ENCODE results near the gene CHIT1.
"Not testable (repeated sequence)": the region's sequence is repeated elsewhere in the genome, so short reads cannot be mapped to it uniquely, and the experiment has no call there.

Gene CHIT1

DNA sequence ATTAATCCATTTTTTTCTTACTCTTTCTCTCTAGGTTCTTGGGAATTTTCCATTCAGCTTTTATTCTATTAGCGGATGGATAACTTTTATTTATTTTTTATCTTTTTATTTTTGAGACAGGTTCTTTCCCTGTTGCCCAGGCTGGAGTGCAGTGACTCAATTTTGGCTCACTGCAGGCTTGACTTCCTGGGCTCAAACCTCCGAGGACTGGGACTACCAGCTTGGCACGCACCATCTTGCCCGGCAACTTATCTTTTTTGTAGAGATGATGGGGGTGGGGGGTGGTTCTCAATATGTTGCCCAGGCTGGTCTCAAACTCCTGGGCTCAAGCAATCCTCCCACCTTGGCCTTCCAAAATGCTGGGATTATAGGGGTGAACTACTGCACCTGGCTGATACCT lies 36.1 kb upstream of the CHIT1 start:
- no peak for DNase-seq

DNA sequence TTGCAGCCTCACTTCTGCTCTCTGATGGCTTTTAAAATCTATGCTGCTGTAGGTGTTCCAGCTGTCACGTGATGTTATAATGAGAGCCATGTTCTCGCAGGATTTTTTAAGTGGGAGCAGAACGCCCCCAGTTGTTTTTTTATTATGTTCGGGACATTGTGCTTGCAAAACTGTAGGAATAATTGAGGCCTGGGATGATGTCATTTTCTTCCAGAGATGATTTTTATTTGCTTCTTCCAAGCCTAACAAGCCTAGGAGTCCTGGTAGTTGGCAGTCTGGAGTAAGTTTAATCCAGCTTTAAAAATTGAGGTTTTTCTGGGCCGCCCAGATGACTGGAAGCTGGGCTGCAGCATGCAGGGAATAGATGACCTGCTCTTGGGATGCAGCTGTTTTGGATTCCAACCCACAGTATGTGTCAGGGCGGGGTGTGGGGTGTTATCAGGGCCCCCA lies 34.6 kb upstream of the CHIT1 start:
- no peak for DNase-seq

DNA sequence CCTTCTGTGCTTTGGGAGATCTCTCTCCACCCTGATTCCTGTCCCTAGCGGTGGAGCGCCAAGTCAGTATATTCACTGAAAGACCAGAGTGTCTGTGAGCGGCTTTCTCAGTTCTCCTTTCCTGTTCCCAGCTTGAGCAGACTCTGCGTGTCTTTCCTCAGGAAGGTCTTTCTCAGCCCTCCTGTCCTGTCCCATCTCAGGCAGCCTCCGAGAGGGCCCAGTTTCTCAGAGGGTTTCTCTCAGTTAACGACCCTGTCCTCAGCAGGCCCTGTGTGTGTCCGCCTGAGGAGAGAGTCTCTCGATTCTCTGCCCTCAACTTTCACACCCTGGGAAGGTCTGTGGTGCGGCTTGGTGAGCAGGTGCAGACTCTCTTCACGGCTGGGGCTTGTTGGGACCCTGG lies 34.0 kb upstream of the CHIT1 start:
- DNase-seq: no peak

DNA sequence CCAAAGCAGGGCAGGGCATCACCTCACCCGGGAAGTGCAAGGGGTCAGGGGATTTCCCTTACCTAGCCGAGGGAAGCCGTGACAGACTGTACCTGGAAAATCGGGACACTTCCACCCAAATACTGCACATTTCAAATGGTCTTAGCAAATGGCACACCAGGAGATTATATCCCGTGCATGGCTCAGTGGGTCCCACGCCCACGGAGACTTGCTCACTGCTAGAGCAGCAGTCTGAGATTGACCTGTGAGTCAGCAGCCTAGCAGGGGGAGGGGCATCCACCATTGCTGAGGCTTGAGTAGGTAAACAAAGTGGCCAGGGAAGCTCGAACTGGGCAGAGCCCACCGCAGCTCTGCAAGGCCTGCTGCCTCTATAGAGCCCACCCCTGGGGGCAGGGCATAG lies 27.2 kb upstream of the CHIT1 start:
- DNase-seq: not testable (repeated sequence)

DNA sequence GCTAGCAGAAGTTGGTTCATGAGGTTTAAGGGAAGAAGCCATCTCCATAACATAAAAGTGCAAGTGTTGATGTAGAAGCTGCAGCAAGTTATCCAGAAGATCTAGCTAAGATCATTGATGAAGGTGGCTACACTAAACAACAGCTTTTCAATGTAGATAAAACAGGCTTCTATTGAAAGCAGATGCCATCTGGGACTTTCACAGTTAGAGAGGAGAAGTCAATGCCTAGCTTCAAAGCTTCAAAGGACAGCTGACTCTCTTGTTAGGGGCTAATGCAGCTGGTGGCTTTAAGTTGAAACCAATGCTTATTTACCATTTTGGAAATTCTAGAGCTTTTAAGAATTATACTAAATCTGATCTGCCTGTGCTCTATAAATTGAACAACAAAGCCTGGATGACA lies 25.3 kb upstream of the CHIT1 start:
- not testable (repeated sequence) for DNase-seq

DNA sequence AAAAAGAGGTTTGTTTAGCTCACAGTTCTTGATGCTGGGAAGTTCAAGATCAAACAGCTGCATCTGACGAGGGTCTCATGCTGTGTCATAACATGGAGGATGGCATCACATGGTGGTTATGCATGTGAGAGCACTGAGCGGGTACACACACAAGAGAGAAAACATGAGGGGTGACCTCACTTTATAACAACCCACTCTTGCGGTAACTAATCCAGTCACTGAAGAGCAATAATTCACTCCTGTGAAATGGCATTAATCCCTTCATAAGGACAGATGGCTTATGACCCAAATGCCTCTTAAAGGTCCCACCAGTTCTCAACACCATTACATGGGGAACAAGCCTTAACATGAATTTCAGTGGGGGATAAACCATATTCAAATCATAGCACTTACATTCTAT lies 23.2 kb upstream of the CHIT1 start:
- DNase-seq: no peak

DNA sequence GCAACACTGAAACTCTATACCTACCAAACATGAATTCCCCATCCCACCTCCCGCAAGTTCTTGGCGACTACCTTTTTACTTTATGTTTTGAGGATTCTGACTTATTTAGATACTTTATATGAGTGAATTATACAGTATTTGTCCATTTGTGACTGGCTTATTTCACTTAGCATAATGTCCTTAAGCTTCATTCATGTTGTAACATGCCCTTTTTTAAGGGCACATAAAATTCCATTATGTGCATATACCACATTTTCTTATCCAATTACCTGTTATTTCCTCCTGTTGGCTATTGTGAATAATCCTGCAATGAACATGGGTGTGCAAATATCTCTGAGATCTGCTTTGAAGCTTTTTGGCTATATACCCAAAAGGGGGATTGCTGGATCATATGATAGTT lies 22.0 kb upstream of the CHIT1 start:
- no peak for DNase-seq

DNA sequence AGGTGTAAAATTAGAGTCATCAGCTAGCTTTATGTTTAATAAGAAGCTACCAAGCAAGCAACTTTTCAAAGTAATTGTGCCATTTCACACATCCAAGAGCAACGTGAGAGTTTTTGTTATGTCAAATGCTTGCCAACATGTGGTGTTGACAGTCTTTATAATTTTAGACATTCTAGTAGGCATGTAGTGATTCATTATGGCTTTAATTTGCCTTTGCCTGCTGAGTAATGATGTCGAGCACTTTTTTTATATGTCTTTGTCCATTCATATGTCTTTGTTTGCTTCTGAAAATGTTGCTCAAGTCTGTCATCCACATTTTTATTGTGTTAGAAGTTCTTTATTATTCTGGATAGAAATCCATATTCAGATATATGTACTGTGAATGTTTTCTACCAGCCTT lies 21.4 kb upstream of the CHIT1 start:
- no peak for DNase-seq

DNA sequence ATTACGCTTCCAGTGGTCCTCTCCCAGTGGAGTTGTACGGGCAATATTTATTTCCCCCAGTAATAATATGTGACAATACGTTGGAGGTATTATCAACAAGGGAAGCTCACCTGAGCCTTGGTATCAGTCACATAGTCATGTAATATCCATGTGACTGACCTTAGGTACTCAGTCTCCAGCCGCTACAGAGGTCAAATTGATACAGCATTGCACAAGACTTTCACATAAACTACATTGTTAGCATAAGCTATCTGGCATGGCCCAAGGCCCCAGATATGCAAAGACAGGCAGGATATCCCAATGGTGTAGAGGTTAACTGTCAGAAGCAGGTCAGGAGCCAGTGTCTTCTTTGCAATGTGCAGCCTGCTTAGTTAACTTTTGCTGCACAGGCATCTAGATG lies 15.3 kb upstream of the CHIT1 start:
- no peak for DNase-seq

DNA sequence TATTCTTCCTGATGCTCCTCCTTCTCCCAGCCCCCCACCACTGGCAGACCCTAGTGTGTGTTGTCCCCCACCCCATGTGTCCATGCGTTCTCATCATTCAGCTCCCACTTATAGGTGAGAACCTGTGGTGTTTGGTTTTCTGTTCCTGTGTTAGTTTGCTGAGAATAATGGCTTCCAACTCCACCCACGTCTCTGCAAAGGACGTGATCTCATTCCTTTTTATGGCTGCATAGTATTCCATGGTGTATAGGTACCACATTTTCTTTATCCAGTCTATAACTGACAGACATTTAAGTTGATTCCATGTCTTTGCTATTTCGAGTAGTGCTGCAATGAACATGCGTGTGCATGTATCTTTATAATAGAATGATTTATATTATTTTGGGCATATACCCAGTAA lies 12.2 kb upstream of the CHIT1 start:
- DNase-seq: not testable (repeated sequence)

DNA sequence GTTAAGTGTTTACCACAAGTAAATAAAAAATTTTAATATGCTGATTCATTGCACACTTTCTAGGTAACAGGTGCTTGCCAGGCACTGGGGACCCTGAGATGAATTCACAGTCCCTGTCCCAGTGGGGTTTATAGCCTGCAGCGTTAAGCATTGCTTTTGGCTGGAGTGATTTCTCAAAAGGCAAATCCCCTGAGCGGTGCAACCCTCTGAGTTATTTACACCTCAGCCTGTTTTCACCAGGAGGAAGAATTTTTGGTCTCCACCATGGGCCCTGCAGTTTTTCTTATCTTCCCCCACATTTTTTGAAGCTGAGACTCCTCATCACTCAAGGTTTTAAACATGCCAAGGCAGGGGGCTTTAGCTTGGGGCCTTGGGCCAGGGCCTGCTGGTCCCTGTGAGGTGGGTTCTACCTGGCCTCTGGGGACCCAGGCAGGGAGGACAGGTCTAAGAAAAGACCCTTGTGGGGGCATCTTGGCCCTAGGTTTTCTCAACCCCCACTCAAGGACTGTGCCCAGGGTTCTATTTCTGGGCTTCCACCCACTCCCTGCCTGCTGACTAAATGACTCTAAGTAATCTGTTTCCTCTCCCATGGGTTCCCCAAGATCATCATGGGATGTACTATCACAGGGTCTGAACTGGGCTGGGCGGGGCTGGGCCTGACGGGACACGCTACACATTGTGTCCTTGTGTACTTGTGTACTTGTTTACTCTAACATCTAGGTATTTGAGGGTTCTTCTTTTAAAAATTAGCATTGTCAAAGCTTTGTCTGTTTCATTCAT lies 10.2 kb upstream of the CHIT1 start:
- DNase-seq: no peak

DNA sequence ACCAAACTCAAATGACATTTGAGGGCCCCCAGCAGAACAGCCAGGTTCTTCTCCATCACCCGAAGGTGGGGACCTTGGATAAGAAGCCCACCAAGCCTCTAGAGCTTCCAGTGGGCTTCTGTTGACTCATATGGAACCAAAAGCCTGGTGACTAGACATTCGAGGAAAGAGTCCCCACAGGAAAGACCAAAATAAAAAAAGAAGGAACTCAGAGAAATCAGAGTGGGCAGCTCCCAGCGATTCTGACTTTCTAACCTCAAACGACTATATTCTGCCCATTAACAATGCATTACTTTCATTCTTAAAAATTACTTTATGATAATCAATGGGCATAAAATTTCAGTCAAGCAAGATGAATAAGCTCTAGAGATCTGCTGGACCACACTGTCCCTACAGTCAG lies 9.6 kb upstream of the CHIT1 start:
- no peak for DNase-seq

DNA sequence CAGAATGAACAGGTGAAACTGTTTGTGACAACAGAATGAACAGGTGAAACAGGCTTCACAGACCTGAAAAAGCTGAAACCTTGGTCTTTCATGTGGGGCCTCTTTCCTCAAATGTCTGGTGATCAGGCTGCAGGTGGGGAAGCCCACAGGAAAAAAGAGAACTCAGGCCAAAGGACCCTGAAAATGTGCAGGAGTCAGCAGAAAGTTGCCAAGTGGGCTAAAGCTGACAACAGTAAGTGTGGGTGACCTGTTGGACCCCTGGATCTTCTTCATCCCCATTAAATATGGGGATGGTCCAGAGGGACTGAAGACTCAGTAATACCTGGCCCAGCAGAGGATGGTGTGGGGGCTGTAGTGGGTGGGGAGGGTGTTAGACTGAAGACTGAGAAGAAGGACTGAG lies 9.1 kb upstream of the CHIT1 start:
- no peak for DNase-seq

DNA sequence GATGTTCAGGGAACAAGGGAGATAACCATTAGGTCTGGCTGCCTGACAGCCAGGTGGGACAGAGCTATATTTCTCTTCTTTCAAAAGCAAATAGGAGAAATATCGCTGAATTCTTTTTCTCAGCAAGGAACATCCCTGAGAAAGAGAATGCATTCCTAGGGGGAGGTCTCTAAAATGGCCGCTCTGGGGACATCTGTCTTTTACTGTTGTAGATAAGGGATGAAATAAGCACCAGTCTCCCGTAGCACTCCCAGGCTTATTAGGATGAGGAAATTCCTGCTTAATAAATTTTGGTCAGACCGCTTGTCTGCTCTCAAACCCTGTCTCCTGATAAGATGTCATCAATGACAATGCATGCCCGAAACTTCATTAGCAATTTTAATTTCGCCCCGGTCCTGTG lies 5.4 kb upstream of the CHIT1 start:
- DNase-seq: not testable (repeated sequence)

DNA sequence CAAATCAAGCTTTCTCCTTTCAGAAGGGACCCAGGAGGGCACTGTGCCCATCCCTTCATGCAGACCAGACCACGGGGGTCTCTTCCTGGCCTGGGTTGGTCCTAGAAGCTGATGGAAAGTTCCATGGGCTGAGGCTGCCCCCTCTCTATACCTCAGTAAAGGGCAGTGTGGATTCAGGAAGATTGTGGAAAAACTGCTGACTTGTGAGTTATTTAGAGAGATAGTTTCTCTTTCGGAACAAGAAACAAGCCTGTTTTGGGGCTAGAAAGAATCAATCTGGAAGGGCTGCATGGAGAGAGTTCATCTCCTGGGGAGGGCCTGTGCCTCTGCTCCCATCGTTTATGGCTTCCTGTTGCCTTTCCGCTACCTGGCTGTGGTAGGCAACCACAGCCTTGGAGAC lies 803 bp downstream of the CHIT1 start:
- no peak for DNase-seq

DNA sequence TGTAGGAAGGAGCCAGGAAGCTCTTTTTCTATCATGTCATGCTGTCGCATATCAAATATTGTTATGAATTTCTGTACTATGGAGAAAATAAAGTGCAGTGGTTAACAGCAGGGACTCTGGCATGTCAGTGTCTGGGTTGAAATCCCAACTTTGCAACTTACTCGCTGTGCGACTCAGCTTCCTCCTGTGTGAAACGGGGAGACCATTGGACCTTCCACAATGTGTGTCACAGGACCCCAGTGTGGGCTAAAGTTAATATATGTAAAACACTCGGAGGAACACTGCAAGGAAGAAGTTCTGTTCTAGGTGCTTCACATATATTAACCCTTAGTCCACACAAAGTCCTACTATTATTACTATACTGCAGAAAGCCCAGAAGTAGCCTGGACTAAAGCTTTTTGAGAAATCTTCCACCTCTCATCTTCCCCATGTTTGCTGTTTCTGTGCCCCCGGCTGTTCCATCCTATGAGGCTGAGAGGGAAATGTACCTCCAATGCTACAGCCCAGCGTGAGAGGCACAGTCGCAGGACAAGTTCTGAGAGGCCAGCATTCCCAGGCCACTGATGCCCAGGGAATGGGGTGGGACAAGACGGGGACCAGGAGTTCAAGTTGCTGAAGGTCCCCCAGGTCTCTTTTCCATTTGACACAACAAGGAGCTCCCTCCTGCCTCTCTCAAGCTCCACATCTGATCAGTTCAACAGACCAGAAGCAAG lies 1.9 kb downstream of the CHIT1 start:
- DNase-seq: no peak

DNA sequence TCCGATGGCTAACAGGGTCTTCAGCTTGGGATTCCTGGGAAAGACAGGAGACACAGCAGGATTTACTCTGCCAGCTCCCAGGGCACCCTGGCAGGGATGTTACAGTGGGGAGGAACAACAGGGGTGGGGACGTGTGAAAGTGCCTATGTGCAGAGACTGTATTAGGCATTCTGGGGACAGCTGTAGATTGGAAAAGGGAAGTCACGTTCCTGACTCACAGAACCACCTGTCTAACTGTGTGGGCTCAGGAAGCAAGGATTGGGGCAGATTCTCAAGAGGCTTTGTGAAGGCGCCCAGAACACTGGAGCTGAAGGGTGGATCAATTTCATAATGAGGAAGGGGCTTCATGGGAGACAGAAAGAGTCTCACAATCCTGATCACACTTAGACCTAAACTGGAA lies 4.4 kb downstream of the CHIT1 start:
- DNase-seq: no peak

DNA sequence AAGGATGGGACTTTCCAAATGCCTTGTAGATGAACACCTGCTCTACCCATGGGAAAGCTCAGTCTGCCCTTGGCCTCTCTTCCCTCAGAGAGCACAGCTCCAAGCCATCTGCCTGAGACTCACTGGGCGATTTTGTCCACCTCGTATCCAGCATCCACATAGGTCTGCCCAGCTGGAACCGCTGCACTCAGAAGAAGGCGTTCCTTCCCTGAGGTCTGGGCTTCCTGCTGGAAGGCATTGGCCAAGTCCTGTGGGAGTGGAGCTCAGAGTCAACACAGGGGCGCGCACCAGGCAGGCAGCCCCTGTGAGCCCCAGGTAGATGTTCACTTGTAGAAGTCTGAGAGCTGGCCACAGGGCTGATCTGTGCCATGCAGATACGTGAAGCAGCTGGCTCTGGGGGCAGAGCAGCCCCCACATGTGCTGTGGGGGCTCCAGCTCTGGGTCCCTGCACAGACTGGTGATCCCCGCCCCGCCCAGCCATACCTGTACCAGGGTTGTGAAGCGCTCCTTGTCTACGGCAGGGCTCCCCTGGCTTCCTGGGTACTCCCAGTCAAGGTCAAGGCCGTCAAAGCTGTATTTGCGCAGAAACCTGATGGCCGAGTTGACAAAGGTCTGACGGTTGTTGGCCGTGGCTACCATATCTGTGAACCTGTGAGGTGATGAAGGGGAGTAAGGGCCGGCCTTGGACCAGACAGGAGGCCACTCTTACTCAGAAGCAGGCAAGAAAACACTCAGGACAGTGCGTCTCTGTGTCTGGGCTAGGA lies 6.3 kb downstream of the CHIT1 start:
- DNase-seq: no peak

DNA sequence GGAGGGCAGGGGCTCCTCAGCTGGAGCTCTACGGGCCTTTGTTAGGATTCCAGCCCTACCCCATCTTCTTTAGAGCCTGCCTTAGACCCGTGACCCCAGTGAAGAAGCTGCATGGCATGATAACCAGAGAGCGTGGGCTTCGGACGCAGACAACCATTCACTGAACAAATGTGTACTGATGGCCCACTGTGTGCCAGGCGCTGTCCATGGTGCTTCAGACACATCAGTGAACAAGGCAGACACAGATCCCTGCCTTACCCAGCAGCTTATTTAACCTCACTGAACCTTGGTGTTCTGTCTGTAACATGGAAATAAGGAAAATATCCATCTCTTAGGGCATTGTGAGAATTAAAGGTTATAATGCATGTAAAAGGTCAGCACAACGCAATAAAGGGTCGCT lies 9.5 kb downstream of the CHIT1 start:
- DNase-seq: no peak

DNA sequence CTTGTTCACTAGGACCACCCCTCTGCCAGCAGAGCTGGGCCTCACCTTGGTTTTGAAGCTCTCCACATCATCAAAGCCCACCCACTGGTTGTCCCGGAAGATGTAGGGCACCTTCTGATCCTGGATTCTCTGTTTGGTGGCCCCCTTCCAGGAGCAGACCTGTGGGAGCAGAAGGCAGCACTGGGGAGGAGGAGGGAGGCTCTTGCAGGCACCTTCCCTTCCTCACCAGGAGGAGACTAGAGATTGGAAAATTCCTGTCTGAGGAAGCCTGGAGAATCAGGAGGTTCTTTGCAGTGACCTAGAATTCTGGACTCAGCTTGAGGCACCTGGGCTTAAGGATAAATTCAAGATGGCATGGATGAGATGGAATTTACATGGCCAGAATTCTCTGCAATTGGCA lies 10.3 kb downstream of the CHIT1 start:
- no peak for DNase-seq

DNA sequence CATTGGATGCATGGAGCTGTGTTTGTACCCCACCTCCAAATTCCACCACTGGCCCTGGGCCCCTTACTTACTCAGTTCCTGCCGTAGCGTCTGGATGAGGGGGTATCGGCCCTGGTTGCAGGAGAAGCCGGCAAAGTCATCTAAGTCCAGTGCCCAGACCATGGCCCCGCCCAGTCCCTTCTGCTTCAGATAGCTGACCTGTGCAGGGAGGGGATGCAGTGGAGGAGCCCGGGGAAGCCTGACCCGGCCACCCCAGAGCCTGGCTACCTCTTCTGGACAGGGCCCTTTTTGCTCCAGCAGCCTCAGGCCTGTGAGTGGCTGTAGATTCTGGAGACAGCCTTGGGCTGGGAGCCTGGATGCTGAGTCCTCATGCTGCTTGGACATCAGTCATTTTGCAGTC lies 11.8 kb downstream of the CHIT1 start:
- no peak for DNase-seq

DNA sequence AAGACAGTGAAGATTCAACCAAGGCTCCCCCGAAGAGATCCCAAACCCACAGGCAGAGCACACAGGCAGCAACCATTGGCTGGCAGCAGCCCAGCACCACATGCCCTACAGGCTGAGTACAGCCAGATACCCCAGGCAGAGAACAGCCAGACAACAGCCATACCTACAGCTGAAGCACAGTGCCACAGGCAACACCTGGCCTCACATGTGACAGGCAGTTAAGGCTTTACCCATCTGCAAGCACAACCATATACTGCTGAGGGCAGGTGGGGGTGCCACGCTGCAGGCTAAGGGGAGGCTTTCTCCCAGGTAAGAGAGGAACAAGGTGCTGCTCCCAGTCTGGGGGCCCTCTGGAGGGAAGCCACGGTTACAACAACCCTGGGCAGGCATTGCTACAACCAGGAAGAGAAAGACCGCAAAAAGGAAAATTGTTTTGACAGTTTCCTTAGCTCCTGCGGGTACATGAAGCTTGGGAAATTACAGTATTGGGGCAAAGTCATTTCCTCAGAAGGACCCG lies 12.3 kb downstream of the CHIT1 start:
- no peak for DNase-seq

DNA sequence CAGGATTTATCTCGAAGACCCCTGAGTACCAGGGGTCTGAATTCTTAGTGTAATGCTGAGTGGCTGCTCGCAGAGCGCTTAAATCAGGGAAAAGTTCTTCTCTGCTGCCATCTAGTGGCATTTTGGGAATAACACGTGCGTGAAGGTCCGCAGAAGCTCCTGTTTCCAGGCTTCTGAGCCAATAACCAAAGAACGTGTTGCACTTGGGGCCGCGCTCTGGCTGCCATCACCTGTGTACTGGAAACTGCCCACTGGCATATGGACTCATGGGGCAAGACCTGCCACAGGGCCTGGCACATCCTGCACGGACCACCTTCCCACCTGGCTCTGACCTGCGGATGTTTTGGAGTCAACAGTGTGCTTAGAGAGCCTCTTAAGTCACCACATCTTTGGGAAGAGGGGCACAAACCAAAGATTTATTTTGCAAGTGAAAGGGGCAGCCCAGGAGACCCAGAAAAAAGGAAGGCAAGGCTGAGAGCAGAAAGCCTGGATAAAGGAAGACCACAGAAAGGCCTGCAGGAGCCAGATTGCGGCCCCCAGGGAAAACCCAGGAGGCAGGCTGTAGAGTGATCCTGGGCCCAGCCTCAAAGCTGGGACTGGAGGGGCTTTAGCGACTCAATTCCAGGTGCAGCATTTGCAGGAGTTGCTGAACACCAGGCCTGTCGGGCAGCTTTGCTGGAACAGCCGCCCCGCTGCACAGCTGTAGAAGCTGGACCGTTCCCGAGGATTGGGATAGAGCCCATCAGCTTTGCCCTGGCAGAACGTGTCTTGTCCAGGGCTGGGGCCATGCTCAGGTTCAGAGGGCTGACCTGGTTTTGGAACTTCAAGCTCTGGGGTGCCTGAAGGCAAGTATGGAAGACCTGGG lies 13.0 kb downstream of the CHIT1 start:
- peak; percentile 39 for DNase-seq
